ENCODE results near the gene CAMK2A. TPM values are rescaled to one million over a fixed set of nuclear protein-coding genes. Genes with fewer than 3 reads are reported as not detected.

Gene CAMK2A
- total and polyA plus RNA-seq, 2 donors (not counting 1 experiment from before 2014, with no cell fraction given) = 2.1 to 3.1 TPM

- no peak overlapping the region for H3K4me3 ChIP-seq (replicated peaks in 1 of 4; ENCODE audit: control extremely low read depth in 1 of 4, insufficient read depth in 1 of 4, low read depth in 3 of 4, low read length in 4 of 4)
- peak overlapping the region; percentile 69 for H3K27ac ChIP-seq (ENCODE audit: insufficient read depth, low read length)
- H3K36me3 ChIP-seq (ENCODE audit: control insufficient read depth, insufficient read depth, low read length) = no peaks in the 10 kb centered on the region
- peak; percentile 56 to 78 for DNase-seq (ENCODE audit: low read depth in 2 of 2)
- H3K9me3 ChIP-seq (ENCODE audit: control insufficient read depth, insufficient read depth, low read depth, low read length) = no peaks in the 10 kb centered on the region
- H2AFZ ChIP-seq (ENCODE audit: low read length) = no peak overlapping the region
- no peak overlapping the region for H3K9ac ChIP-seq (ENCODE audit: insufficient read depth, low read length)
- H3K4me2 ChIP-seq (ENCODE audit: extremely low read depth, insufficient read depth, low read length) = peak overlapping the region; percentile 27
- H4K20me1 ChIP-seq (ENCODE audit: control insufficient read depth, extremely low read depth, insufficient read depth, low read length) = no peaks in the 10 kb centered on the region
- H3K79me2 ChIP-seq (ENCODE audit: control insufficient read depth, insufficient read depth, low read length) = no peaks in the 10 kb centered on the region
- peaks cover 12% of the 10 kb centered on the region for H3K4me1 ChIP-seq (ENCODE audit: control insufficient read depth, extremely low read depth, insufficient read depth, low read length)
- TF ChIP-seq CTCF (conservative IDR thresholded peaks at IDR 0.05 in 1 of 2, IDR thresholded peaks at IDR 0.05 in 1 of 2; ENCODE audit: low read depth in 1 of 2, low read length in 2 of 2) (no peak), EZH2 (IDR thresholded peaks at IDR 0.05; ENCODE audit: low read length, missing control alignments) (no peak)
- no peaks in the 10 kb centered on the region for H3K27me3 ChIP-seq (ENCODE audit: control insufficient read depth, insufficient read depth, low read length)
Observed at GRCh38 chr5:150208187-150209098, 81.1 kb downstream of the CAMK2A start.

GRCh38 chr5:150206779-150207115 is 82.8 kb downstream of the CAMK2A start:
- no peaks in the 10 kb centered on the region for H3K9me3 ChIP-seq (ENCODE audit: control insufficient read depth, insufficient read depth, low read depth, low read length)
- no peak overlapping the region for H3K4me3 ChIP-seq (replicated peaks in 1 of 4; ENCODE audit: control extremely low read depth in 1 of 4, insufficient read depth in 1 of 4, low read depth in 3 of 4, low read length in 4 of 4)
- no peak overlapping the region for H2AFZ ChIP-seq (ENCODE audit: low read length)

More at GRCh38 chr5:150206779-150207115, 82.8 kb downstream of the CAMK2A start:
- no peaks in the 10 kb centered on the region for H4K20me1 ChIP-seq (ENCODE audit: control insufficient read depth, extremely low read depth, insufficient read depth, low read length)
- peaks cover 11% of the 10 kb centered on the region for H3K4me1 ChIP-seq (ENCODE audit: control insufficient read depth, extremely low read depth, insufficient read depth, low read length)
- no peak for DNase-seq (ENCODE audit: low read depth in 2 of 2)
- H3K4me2 ChIP-seq (ENCODE audit: extremely low read depth, insufficient read depth, low read length) = no peak overlapping the region
- no peak overlapping the region for H3K9ac ChIP-seq (ENCODE audit: insufficient read depth, low read length)
- TF ChIP-seq EZH2 (IDR thresholded peaks at IDR 0.05; ENCODE audit: low read length, missing control alignments) (no peak), CTCF (conservative IDR thresholded peaks at IDR 0.05 in 1 of 2, IDR thresholded peaks at IDR 0.05 in 1 of 2; ENCODE audit: low read depth in 1 of 2, low read length in 2 of 2) (no peak)
- no peaks in the 10 kb centered on the region for H3K27me3 ChIP-seq (ENCODE audit: control insufficient read depth, insufficient read depth, low read length)
- H3K36me3 ChIP-seq (ENCODE audit: control insufficient read depth, insufficient read depth, low read length) = no peaks in the 10 kb centered on the region
- no peaks in the 10 kb centered on the region for H3K79me2 ChIP-seq (ENCODE audit: control insufficient read depth, insufficient read depth, low read length)
- H3K27ac ChIP-seq (ENCODE audit: insufficient read depth, low read length) = no peak overlapping the region

All from fibroblast of lung (primary cell).